B cell (primary cell): Measurements from ENCODE around the gene MPEG1. TPM values are rescaled to one million over a fixed set of nuclear protein-coding genes. Genes with fewer than 3 reads are reported as not detected.

Source experiments
- ATAC-seq: fragments of 200-7000 bp; cut with Tn5 transposase; one replicate; pipeline ENCODE4 v1.10.0; 2021; ENCODE audit warnings: low read depth, mild to moderate bottlenecking, moderate number of reproducible peaks, moderate library complexity
- CTCF ChIA-PET: fragments of 350-600 bp; sonication (Branson Sonifier 250); formaldehyde crosslinking; loops from one replicate; lab custom pipeline; 2021; ENCODE audit warnings: antibody characterized with exemption, inconsistent platforms; lab: Charles Lee
- POLR2A ChIA-PET: fragments of 350-600 bp; sonication (Branson Sonifier 250); formaldehyde crosslinking; loops from one replicate; lab custom pipeline; 2021; ENCODE audit warnings: antibody characterized with exemption; lab: Charles Lee
- DNase-seq: peaks from one replicate; pipeline ENCODE4 v3.0.0; 2013
- H2AFZ ChIP-seq: 2 replicates; pipeline ENCODE4 v1.6.1; 2012; ENCODE audit warnings: mild to moderate bottlenecking, low read depth, low read length; ENCODE audit not compliant: insufficient read depth, poor library complexity, severe bottlenecking
- H3K27ac ChIP-seq, 2 donors: 1 replicate in 1 of 2; 2 replicates in 1 of 2; pipeline ENCODE4 v1.5.1; 2012 to 2013; ENCODE audit warnings: low read length in 2 of 2, mild to moderate bottlenecking in 2 of 2, moderate library complexity in 1 of 2
- H3K27me3 ChIP-seq, 4 experiments: fragments of 200-600 bp in 1 of 4; sonication (generic) in 1 of 4; replicated peaks in 1 of 4; 1 replicate in 2 of 4; 2 replicates in 2 of 4; pipeline versions ENCODE4 v1.6.1 to v1.7.0; 2013 to 2016; ENCODE audit warnings: low read length in 3 of 4, mild to moderate bottlenecking in 2 of 4, mixed read lengths in 1 of 4, moderate library complexity in 1 of 4; ENCODE audit not compliant: insufficient read depth in 4 of 4, control insufficient read depth in 3 of 4; ENCODE audit errors: control extremely low read depth in 1 of 4
- H3K36me3 ChIP-seq, 2 experiments: replicated peaks in 1 of 2; 1 replicate in 1 of 2; 2 replicates in 1 of 2; pipeline versions ENCODE4 v1.6.1 to v1.7.1; 2013; ENCODE audit warnings: low read length in 1 of 2; ENCODE audit not compliant: insufficient read depth in 2 of 2, control insufficient read depth in 1 of 2; ENCODE audit errors: control extremely low read depth in 1 of 2, extremely low read depth in 1 of 2
- H3K4me1 ChIP-seq, 2 donors: fragments of 200-600 bp in 1 of 2; sonication (generic) in 1 of 2; 1 replicate in 1 of 2; 2 replicates in 1 of 2; pipeline versions ENCODE4 v1.5.1 to v1.6.1; 2013 to 2017; ENCODE audit warnings: low read length in 2 of 2; ENCODE audit not compliant: control insufficient read depth in 2 of 2, insufficient read depth in 2 of 2
- H3K4me2 ChIP-seq: replicated peaks from 2 replicates; pipeline ENCODE3; 2012; ENCODE audit warnings: mild to moderate bottlenecking, low read depth, low read length; ENCODE audit not compliant: poor library complexity, severe bottlenecking
- H3K4me3 ChIP-seq, 5 experiments: fragments of 200-600 bp in 1 of 5; sonication (generic) in 1 of 5; 1 replicate in 3 of 5; 2 replicates in 2 of 5; pipeline versions ENCODE4 v1.5.1 to v1.7.0; 2011 to 2016; ENCODE audit warnings: low read length in 4 of 5, mild to moderate bottlenecking in 4 of 5, low read depth in 2 of 5, control low read depth in 1 of 5, moderate library complexity in 1 of 5; ENCODE audit not compliant: insufficient read depth in 1 of 5; ENCODE audit errors: control extremely low read depth in 1 of 5, extremely low read depth in 1 of 5
- H3K79me2 ChIP-seq: fragments of 200-600 bp; sonication (generic); one replicate; pipeline ENCODE4 v1.6.0; 2016; ENCODE audit warnings: low read length; ENCODE audit not compliant: control insufficient read depth, insufficient read depth
- H3K9ac ChIP-seq: fragments of 200-600 bp; sonication (generic); 2 replicates; pipeline ENCODE4 v1.6.1; 2017; ENCODE audit warnings: mild to moderate bottlenecking, low read length, moderate library complexity
- H3K9me3 ChIP-seq, 3 donors: one replicate each; pipeline versions ENCODE4 v1.6.1 to v1.7.1; 2013; ENCODE audit warnings: low read length in 2 of 3; ENCODE audit not compliant: control insufficient read depth in 2 of 3, insufficient read depth in 1 of 3; ENCODE audit errors: control extremely low read depth in 1 of 3
- H4K20me1 ChIP-seq: 2 replicates; pipeline ENCODE4 v1.6.0; 2012; ENCODE audit warnings: mild to moderate bottlenecking, low read length; ENCODE audit not compliant: insufficient read depth, control insufficient read depth, poor library complexity, severe bottlenecking
- H3K27ac Mint-ChIP-seq: one replicate; pipeline ENCODE4 v1.8.0; 2021; ENCODE audit warnings: mixed read lengths
- H3K27me3 Mint-ChIP-seq: one replicate; pipeline ENCODE4 v1.8.0; 2021; ENCODE audit warnings: mixed read lengths
- H3K4me1 Mint-ChIP-seq: one replicate; pipeline ENCODE4 v1.8.0; 2021; ENCODE audit warnings: mixed read lengths
- H3K4me3 Mint-ChIP-seq: one replicate; pipeline ENCODE4 v1.8.0; 2021; ENCODE audit warnings: mixed read lengths
- H3K9me3 Mint-ChIP-seq: one replicate; pipeline ENCODE4 v1.8.0; 2022; ENCODE audit warnings: mixed read lengths; ENCODE audit not compliant: insufficient read depth
- EZH2 ChIP-seq: IDR thresholded peaks from 2 replicates; pipeline ENCODE4 v1.6.1; 2012; ENCODE audit warnings: borderline replicate concordance, low read depth, mild to moderate bottlenecking, moderate library complexity, low read length; ENCODE audit not compliant: insufficient read depth, poor library complexity, severe bottlenecking
- WGBS: methylation state at CpG from one replicate; pipeline ENCODE4 v1.1.5; 2013; ENCODE audit warnings: missing lambda C conversion rate; ENCODE audit not compliant: insufficient coverage; 5-methylcytosine and 5-hydroxymethylcytosine counted together
- intact Hi-C: fragments of 100-400 bp; cut with micrococcal nuclease; formaldehyde crosslinking; loops from one replicate; pipeline ENCODE4 v1.10.0; 2022
- polyA plus RNA-seq: library from polyadenylated mRNA; depleted of rRNA; stranded (reverse); fragments of >200 nt; gene quantifications from 2 replicates; pipeline ENCODE4 v1.2.3, GENCODE V29; 2012
- total RNA-seq, 2 donors: library from RNA; stranded (reverse); fragments of 120-200 nt in 1 of 2; gene quantifications; 1 replicate in 1 of 2; 2 replicates in 1 of 2; pipeline versions ENCODE4 v1.2.3 to v1.2.4, GENCODE V29; 2013 to 2022
- TF ChIP-seq, protein P1 (sequence below): fragments of 200-600 bp; IDR thresholded peaks from one replicate; pipeline ENCODE4 v1.8.0; 2022; ENCODE audit warnings: antibody characterized with exemption, mild to moderate bottlenecking

The MPEG1 gene
- total and polyA plus RNA-seq, 2 donors (not counting 1 experiment from before 2014, with no cell fraction given): 27.7 to 151 TPM

DNA sequence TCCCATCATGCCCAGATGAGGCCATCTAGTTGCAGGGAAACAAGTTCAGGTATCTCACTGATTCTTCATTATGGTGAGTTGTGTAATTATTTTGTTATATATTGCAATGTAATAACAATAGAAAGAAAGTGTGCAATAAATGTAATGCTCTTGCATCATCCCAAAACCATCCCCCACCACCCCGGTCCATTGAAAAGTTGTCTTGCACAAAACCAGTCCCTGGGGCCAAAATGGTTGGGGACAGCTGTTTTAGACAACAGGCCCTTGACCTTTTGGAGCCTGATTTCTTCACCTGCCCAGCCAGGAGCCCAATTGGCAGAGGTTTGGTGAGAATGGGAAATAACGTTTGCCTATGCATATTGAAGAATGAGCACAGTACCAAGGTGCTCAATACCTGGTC, 15.9 kb downstream of the MPEG1 start:
- ATAC-seq: no peak
- Mint-ChIP-seq H3K9me3 (no peaks in the 10 kb centered on the region), H3K27ac (no peak overlapping the region), H3K4me1 (peaks cover 63% of the 10 kb centered on the region), H3K4me3 (no peak overlapping the region), H3K27me3 (no peaks in the 10 kb centered on the region)
- CTCF ChIA-PET: interaction anchor here (18.8 kb wide), 1 partner anchor 23 kb away, joined by 215 read pairs; the partner anchor contains the start of gene DTX4
- 95% methylated on average over 2 of the region's 2 CpGs for WGBS
- Histone ChIP-seq H3K36me3 (peaks cover 0 to 65% of the 10 kb centered on the region in 2 experiments), H3K79me2 (peaks cover 14% of the 10 kb centered on the region), H3K27ac (no peak overlapping the region), H4K20me1 (no peaks in the 10 kb centered on the region), H3K9ac (no peak overlapping the region), H3K4me3 (no peak overlapping the region), H3K4me2 (no peak overlapping the region), H3K4me1 (peaks cover 43 to 50% of the 10 kb centered on the region in 2 donors), H3K9me3 (peaks cover 0 to 4% (median 0%) of the 10 kb centered on the region in 3 donors), H3K27me3 (no peaks in the 10 kb centered on the region), H2AFZ (no peak overlapping the region)
- no peak for DNase-seq
- TF ChIP-seq EZH2: no peak
- TF ChIP-seq, protein P1, sequence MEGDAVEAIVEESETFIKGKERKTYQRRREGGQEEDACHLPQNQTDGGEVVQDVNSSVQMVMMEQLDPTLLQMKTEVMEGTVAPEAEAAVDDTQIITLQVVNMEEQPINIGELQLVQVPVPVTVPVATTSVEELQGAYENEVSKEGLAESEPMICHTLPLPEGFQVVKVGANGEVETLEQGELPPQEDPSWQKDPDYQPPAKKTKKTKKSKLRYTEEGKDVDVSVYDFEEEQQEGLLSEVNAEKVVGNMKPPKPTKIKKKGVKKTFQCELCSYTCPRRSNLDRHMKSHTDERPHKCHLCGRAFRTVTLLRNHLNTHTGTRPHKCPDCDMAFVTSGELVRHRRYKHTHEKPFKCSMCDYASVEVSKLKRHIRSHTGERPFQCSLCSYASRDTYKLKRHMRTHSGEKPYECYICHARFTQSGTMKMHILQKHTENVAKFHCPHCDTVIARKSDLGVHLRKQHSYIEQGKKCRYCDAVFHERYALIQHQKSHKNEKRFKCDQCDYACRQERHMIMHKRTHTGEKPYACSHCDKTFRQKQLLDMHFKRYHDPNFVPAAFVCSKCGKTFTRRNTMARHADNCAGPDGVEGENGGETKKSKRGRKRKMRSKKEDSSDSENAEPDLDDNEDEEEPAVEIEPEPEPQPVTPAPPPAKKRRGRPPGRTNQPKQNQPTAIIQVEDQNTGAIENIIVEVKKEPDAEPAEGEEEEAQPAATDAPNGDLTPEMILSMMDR: no peak
- POLR2A ChIA-PET: no interaction called here
- intact Hi-C loops: no loop called here

DNA sequence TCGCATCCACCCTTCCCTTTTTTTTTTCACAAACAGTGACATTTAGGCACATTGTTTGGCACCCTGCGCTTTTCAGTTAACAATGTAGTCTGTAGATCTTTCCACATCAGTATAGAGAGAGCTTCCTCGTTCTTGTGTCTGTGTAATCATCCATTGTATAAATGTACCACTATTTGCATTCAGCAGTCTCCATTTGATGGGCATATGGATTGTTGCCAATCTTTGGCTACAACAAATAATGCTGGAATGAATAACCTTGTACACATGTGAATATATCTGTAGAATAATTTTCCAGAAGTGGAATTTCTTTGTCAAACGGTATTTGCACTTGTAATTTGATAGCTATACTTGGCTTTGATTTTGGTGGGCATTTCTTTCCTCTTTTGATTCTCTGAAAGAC, 17.1 kb downstream of the MPEG1 start:
- ChIA-PET CTCF (interaction anchor here (0.6 to 18.8 kb wide), 8 partner anchors 9 to 598 kb away, joined by 3 to 215 read pairs (median 4); partner anchors contain the start of gene DTX4), POLR2A (no interaction called here)
- no peaks in the 10 kb centered on the region for H3K27me3 Mint-ChIP-seq
- ATAC-seq (no peak), DNase-seq (no peak)
- peak overlapping the region; percentile 36 for H3K4me2 ChIP-seq
- H3K4me1 ChIP-seq: peaks cover 32 to 46% of the 10 kb centered on the region in 2 donors
- H2AFZ ChIP-seq: no peak overlapping the region
- no peak overlapping the region for H3K4me3 ChIP-seq
- WGBS: 100% methylated on average over 1 of the region's 4 CpGs
- TF ChIP-seq, protein P1: no peak
- no peak for TF ChIP-seq EZH2
- H3K27ac ChIP-seq: peak overlapping the region in 1 of 2 donors; percentile 45
- H3K27me3 ChIP-seq: no peaks in the 10 kb centered on the region
- H3K9me3 ChIP-seq: peaks cover 0 to 4% (median 0%) of the 10 kb centered on the region in 3 donors
- no peak overlapping the region for H3K4me3 Mint-ChIP-seq
- no peaks in the 10 kb centered on the region for H3K9me3 Mint-ChIP-seq
- H4K20me1 ChIP-seq: no peaks in the 10 kb centered on the region
- H3K9ac ChIP-seq: no peak overlapping the region
- intact Hi-C loops: no loop called here
- H3K27ac Mint-ChIP-seq: peak overlapping the region; percentile 4
- H3K79me2 ChIP-seq: peaks cover 3% of the 10 kb centered on the region
- peaks cover 0 to 65% of the 10 kb centered on the region in 2 experiments for H3K36me3 ChIP-seq
- H3K4me1 Mint-ChIP-seq: peaks cover 55% of the 10 kb centered on the region
